HEK293 (cell line): ENCODE results near the gene NDRG3.

Experiments used
- CTCF ChIA-PET: fragments of 350-600 bp; formaldehyde crosslinking; extraction: SDS; loops from one replicate; lab custom pipeline; 2021; ENCODE audit warnings: antibody characterized with exemption; lab: Yijun Ruan, JAX
- POLR2A ChIA-PET: fragments of 300-600 bp; formaldehyde crosslinking; extraction: SDS; loops from one replicate; lab custom pipeline; 2020; ENCODE audit warnings: antibody characterized with exemption, inconsistent platforms; lab: Yijun Ruan, JAX
- H3K27ac ChIP-seq: fragments of 200-500 bp; sonication (Bioruptor generic); 2 replicates; pipeline ENCODE4 v1.5.1; 2014; ENCODE audit warnings: low read depth, low read length, control low read depth, inconsistent platforms; ENCODE audit errors: extremely low read depth
- H3K36me3 ChIP-seq, 2 experiments: fragments of 200-500 bp in 1 of 2; sonication (Bioruptor generic) in 1 of 2; 1 replicate in 1 of 2; 2 replicates in 1 of 2; pipeline ENCODE4 v1.5.1; 2014 to 2017; ENCODE audit warnings: inconsistent platforms in 2 of 2, low read length in 2 of 2; ENCODE audit not compliant: control insufficient read depth in 2 of 2, insufficient read depth in 1 of 2
- H3K4me1 ChIP-seq: fragments of 200-500 bp; sonication (Bioruptor generic); 2 replicates; pipeline ENCODE4 v1.5.1; 2014; ENCODE audit warnings: mild to moderate bottlenecking, low read length, inconsistent platforms; ENCODE audit not compliant: control insufficient read depth, insufficient read depth
- H3K4me3 ChIP-seq: 2 replicates; pipeline ENCODE4 v1.5.1; 2011; ENCODE audit warnings: low read depth, mild to moderate bottlenecking, control low read depth, low read length, moderate library complexity
- H3K9me3 ChIP-seq: fragments of 200-500 bp; sonication (Bioruptor generic); 2 replicates; pipeline ENCODE4 v1.5.1; 2014; ENCODE audit warnings: low read depth, low read length, inconsistent platforms; ENCODE audit not compliant: control insufficient read depth, insufficient read depth
- BCL11A ChIP-seq: fragments of 450-650 bp; formaldehyde crosslinking; IDR thresholded peaks from 2 replicates; pipeline ENCODE4 v1.5.1; 2016; ENCODE audit warnings: low read depth, missing biosample characterization, missing genetic modification characterization
- EGR2 ChIP-seq: fragments of 450-650 bp; formaldehyde crosslinking; IDR thresholded peaks from 2 replicates; pipeline ENCODE4 v1.5.1; 2016; ENCODE audit warnings: low read depth, missing biosample characterization, missing genetic modification characterization
- FEZF1 ChIP-seq: fragments of 450-650 bp; formaldehyde crosslinking; IDR thresholded peaks from 2 replicates; pipeline ENCODE4 v1.5.1; 2016; ENCODE audit warnings: missing biosample characterization, missing genetic modification characterization
- MYNN ChIP-seq: fragments of 450-650 bp; formaldehyde crosslinking; IDR thresholded peaks from 2 replicates; pipeline ENCODE4 v1.5.1; 2016; ENCODE audit warnings: missing biosample characterization, missing genetic modification characterization, borderline replicate concordance
- YY2 ChIP-seq: fragments of 450-650 bp; formaldehyde crosslinking; IDR thresholded peaks from 2 replicates; pipeline ENCODE4 v1.5.1; 2016; ENCODE audit warnings: missing biosample characterization, missing genetic modification characterization
- ZBTB8A ChIP-seq: fragments of 450-650 bp; formaldehyde crosslinking; IDR thresholded peaks from 2 replicates; pipeline ENCODE4 v1.5.1; 2016; ENCODE audit warnings: missing biosample characterization, missing genetic modification characterization
- ZFHX2 ChIP-seq: fragments of 450-650 bp; formaldehyde crosslinking; conservative IDR thresholded peaks from 2 replicates; pipeline ENCODE4 v1.5.1; 2016; ENCODE audit warnings: missing biosample characterization, missing genetic modification characterization
- ZNF138 ChIP-seq: fragments of 450-650 bp; formaldehyde crosslinking; IDR thresholded peaks from 2 replicates; pipeline ENCODE4 v1.5.1; 2016; ENCODE audit warnings: missing biosample characterization, missing genetic modification characterization, borderline replicate concordance
- ZNF157 ChIP-seq: fragments of 450-650 bp; formaldehyde crosslinking; IDR thresholded peaks from 2 replicates; pipeline ENCODE4 v1.5.1; 2016; ENCODE audit warnings: missing biosample characterization, missing genetic modification characterization
- ZNF221 ChIP-seq: fragments of 450-650 bp; formaldehyde crosslinking; IDR thresholded peaks from 2 replicates; pipeline ENCODE4 v1.5.1; 2017; ENCODE audit warnings: missing biosample characterization, missing genetic modification characterization, borderline replicate concordance
- ZNF23 ChIP-seq: fragments of 450-650 bp; formaldehyde crosslinking; IDR thresholded peaks from 2 replicates; pipeline ENCODE4 v1.5.1; 2016; ENCODE audit warnings: missing biosample characterization, missing genetic modification characterization, borderline replicate concordance
- ZNF335 ChIP-seq: fragments of 450-650 bp; formaldehyde crosslinking; conservative IDR thresholded peaks from 2 replicates; pipeline ENCODE4 v1.5.1; 2016; ENCODE audit warnings: missing biosample characterization, missing genetic modification characterization
- ZNF473 ChIP-seq: fragments of 450-650 bp; formaldehyde crosslinking; IDR thresholded peaks from 2 replicates; pipeline ENCODE4 v1.5.1; 2017; ENCODE audit warnings: missing biosample characterization, missing genetic modification characterization
- ZNF521 ChIP-seq: fragments of 450-650 bp; formaldehyde crosslinking; IDR thresholded peaks from 2 replicates; pipeline ENCODE4 v1.5.1; 2017; ENCODE audit warnings: missing biosample characterization, mild to moderate bottlenecking, missing genetic modification characterization
- ZNF529 ChIP-seq: fragments of 450-650 bp; formaldehyde crosslinking; IDR thresholded peaks from 2 replicates; pipeline ENCODE4 v1.5.1; 2017; ENCODE audit warnings: missing genetic modification characterization, missing biosample characterization; ENCODE audit not compliant: insufficient replicate concordance
- ZNF549 ChIP-seq: fragments of 450-650 bp; IDR thresholded peaks from 2 replicates; pipeline ENCODE4 v1.5.1; 2018; ENCODE audit warnings: missing biosample characterization, missing genetic modification characterization, mild to moderate bottlenecking, inconsistent platforms, moderate library complexity
- ZNF558 ChIP-seq: fragments of 450-650 bp; formaldehyde crosslinking; IDR thresholded peaks from 2 replicates; pipeline ENCODE4 v1.5.1; 2016; ENCODE audit warnings: missing biosample characterization, missing genetic modification characterization
- ZNF561 ChIP-seq: fragments of 450-650 bp; IDR thresholded peaks from 2 replicates; pipeline ENCODE4 v1.5.1; 2018; ENCODE audit warnings: missing biosample characterization, missing genetic modification characterization, borderline replicate concordance
- ZNF600 ChIP-seq: fragments of 450-650 bp; formaldehyde crosslinking; IDR thresholded peaks from 2 replicates; pipeline ENCODE4 v1.5.1; 2016; ENCODE audit warnings: missing biosample characterization, missing genetic modification characterization
- ZNF654 ChIP-seq: fragments of 450-650 bp; formaldehyde crosslinking; IDR thresholded peaks from 2 replicates; pipeline ENCODE4 v1.5.1; 2016; ENCODE audit warnings: low read depth, missing biosample characterization, missing genetic modification characterization
- ZNF792 ChIP-seq: fragments of 450-650 bp; formaldehyde crosslinking; IDR thresholded peaks from 2 replicates; pipeline ENCODE4 v1.5.1; 2016; ENCODE audit warnings: missing biosample characterization, missing genetic modification characterization
- TF ChIP-seq, protein P1 (sequence below): fragments of 450-650 bp; IDR thresholded peaks from 2 replicates; pipeline ENCODE4 v1.5.1; 2018; ENCODE audit warnings: missing biosample characterization, mild to moderate bottlenecking, missing genetic modification characterization
- TF ChIP-seq, protein P2 (sequence below): fragments of 450-650 bp; formaldehyde crosslinking; conservative IDR thresholded peaks from 2 replicates; pipeline ENCODE4 v1.5.1; 2016; ENCODE audit warnings: low read depth, missing biosample characterization, missing genetic modification characterization
- TF ChIP-seq, protein P3 (sequence below): fragments of 450-650 bp; formaldehyde crosslinking; IDR thresholded peaks from 2 replicates; pipeline ENCODE4 v1.5.1; 2016; ENCODE audit warnings: missing biosample characterization, missing genetic modification characterization, borderline replicate concordance

The NDRG3 gene

DNA sequence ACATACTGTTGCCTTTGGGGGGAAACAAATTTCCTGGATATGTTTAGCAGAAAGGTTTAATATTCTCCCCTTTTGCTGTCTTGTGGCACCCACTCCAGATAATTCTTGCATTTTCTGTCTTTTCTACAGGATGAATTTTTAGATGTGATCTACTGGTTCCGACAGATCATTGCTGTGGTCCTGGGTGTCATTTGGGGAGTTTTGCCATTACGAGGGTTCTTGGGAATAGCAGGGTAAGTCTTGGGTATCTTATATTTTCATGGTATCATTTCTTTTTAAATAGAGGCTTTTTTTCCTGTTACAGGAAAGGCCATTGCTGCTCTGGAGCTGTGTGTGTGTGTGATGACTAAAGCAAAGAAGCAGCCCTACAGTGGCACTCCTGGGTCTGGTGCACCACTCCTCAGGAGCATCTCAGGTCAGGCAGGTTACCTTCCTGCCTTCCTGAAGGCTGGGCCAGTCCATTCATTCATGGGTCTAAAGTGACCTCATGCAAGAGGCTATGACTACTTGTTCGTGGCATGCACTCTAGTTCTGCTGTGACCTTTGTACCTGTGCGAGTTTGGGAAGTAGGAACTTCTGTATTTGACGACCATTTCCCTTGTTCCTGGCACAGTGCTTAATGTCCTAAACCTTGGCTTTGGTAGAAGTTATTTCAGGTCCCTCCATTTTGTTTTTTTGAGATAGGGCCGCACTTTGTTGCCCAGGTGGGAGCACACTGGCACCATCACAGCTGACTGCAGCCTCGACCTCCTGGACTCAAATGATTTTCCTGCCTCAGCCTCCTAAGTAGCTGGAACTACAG is 138.1 kb downstream of the NDRG3 start:
- ChIA-PET CTCF (interaction anchor here (1.0 kb wide), 1 partner anchor 101 kb away, joined by 3 read pairs; no protein-coding TSS in a partner anchor), POLR2A (interaction anchor here (0.7 kb wide), 2 partner anchors 55 to 59 kb away, joined by 4 to 6 read pairs; no protein-coding TSS in a partner anchor)
- Histone ChIP-seq H3K36me3 (peaks cover 31 to 55% of the 10 kb centered on the region in 2 experiments; a peak in 2 of 3 replicates), H3K27ac (no peak overlapping the region), H3K9me3 (no peaks in the 10 kb centered on the region), H3K4me1 (no peaks in the 10 kb centered on the region), H3K4me3 (no peak overlapping the region)
- no peak for TF ChIP-seq MYNN (tag by site-specific recombination)
- TF ChIP-seq, protein P1, sequence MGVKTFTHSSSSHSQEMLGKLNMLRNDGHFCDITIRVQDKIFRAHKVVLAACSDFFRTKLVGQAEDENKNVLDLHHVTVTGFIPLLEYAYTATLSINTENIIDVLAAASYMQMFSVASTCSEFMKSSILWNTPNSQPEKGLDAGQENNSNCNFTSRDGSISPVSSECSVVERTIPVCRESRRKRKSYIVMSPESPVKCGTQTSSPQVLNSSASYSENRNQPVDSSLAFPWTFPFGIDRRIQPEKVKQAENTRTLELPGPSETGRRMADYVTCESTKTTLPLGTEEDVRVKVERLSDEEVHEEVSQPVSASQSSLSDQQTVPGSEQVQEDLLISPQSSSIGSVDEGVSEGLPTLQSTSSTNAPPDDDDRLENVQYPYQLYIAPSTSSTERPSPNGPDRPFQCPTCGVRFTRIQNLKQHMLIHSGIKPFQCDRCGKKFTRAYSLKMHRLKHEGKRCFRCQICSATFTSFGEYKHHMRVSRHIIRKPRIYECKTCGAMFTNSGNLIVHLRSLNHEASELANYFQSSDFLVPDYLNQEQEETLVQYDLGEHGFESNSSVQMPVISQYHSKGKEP (tag by site-specific recombination): no peak
- TF ChIP-seq ZBTB8A (tag by site-specific recombination): no peak
- no peak for TF ChIP-seq ZNF521 (tag by site-specific recombination)
- TF ChIP-seq, all 188 proteins: peak for 0

DNA sequence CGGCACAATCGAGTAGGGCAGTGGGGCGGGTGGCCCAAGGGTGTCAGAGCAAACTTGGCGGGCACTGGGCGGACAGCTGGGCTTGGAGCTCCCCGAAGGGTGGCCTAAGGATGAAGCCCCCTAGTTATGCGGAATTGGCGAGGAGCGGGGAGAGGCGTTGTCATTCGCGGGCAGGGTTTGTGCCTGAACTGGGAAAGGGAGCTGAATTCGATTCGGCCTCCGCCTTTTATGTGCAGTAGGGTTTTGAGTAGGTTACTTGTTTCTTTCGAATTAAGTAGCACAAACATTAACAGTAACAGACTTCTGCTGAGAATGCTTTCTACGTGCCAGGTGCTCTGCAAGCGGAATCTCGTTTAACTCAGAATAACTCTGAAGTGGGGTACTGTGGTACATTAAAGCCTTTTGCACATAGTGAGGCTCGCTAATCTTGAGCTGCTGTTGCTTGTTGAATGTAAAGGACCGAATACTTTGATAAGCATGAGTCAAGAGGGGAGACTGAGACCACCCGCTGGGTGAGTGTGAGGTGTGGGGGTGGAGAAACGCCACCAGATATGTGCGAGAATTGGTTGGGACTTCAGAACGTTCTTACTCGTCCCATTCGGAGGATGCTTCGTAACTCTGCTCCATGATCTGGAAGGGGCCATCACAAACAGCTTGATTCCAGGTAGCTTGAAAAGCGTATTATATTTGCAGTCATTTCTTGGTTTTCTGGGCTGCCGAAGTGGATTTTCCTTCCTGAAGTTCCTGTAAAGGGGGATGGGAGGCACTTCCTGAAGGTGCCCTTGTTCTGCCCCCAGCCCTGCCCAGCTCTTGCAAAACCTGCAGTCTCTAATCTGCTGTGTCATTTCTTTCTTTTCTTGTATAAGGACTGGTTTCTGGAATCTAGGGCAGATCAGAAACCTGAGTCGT is 139.5 kb downstream of the NDRG3 start:
- H3K36me3 ChIP-seq: peaks cover 29 to 41% of the 10 kb centered on the region in 2 experiments; a peak in 2 of 3 replicates
- no peaks in the 10 kb centered on the region for H3K4me1 ChIP-seq
- H3K27ac ChIP-seq: peak overlapping the region; percentile 85
- peak overlapping the region; percentile 93 for H3K4me3 ChIP-seq
- H3K9me3 ChIP-seq: no peaks in the 10 kb centered on the region
- ChIA-PET POLR2A (interaction anchor here (0.7 to 4.8 kb wide), 12 partner anchors 9 to 250 kb away, joined by 3 to 26 read pairs (median 5); partner anchors contain the start of genes DSN1 and TGIF2), CTCF (interaction anchor here (0.6 to 3.3 kb wide), 20 partner anchors 8 to 314 kb away, joined by 3 to 18 read pairs (median 4); partner anchors contain the start of gene DSN1)
- no peak for TF ChIP-seq ZNF549 (tag by site-specific recombination)
- TF ChIP-seq ZNF529 (tag by site-specific recombination): no peak
- no peak for TF ChIP-seq ZNF561 (tag by site-specific recombination)
- TF ChIP-seq ZNF473 (tag by site-specific recombination): no peak
- TF ChIP-seq ZNF138 (tag by site-specific recombination): no peak
- no peak for TF ChIP-seq ZNF654 (tag by site-specific recombination)
- peak; percentile 88 for TF ChIP-seq ZNF600 (tag by site-specific recombination)
- peak; percentile 46; the same call in 1 of the 2 replicates for TF ChIP-seq EGR2 (tag by site-specific recombination)
- TF ChIP-seq ZNF335: peak; percentile 60
- TF ChIP-seq ZNF558 (tag by site-specific recombination): no peak
- TF ChIP-seq, protein P2, sequence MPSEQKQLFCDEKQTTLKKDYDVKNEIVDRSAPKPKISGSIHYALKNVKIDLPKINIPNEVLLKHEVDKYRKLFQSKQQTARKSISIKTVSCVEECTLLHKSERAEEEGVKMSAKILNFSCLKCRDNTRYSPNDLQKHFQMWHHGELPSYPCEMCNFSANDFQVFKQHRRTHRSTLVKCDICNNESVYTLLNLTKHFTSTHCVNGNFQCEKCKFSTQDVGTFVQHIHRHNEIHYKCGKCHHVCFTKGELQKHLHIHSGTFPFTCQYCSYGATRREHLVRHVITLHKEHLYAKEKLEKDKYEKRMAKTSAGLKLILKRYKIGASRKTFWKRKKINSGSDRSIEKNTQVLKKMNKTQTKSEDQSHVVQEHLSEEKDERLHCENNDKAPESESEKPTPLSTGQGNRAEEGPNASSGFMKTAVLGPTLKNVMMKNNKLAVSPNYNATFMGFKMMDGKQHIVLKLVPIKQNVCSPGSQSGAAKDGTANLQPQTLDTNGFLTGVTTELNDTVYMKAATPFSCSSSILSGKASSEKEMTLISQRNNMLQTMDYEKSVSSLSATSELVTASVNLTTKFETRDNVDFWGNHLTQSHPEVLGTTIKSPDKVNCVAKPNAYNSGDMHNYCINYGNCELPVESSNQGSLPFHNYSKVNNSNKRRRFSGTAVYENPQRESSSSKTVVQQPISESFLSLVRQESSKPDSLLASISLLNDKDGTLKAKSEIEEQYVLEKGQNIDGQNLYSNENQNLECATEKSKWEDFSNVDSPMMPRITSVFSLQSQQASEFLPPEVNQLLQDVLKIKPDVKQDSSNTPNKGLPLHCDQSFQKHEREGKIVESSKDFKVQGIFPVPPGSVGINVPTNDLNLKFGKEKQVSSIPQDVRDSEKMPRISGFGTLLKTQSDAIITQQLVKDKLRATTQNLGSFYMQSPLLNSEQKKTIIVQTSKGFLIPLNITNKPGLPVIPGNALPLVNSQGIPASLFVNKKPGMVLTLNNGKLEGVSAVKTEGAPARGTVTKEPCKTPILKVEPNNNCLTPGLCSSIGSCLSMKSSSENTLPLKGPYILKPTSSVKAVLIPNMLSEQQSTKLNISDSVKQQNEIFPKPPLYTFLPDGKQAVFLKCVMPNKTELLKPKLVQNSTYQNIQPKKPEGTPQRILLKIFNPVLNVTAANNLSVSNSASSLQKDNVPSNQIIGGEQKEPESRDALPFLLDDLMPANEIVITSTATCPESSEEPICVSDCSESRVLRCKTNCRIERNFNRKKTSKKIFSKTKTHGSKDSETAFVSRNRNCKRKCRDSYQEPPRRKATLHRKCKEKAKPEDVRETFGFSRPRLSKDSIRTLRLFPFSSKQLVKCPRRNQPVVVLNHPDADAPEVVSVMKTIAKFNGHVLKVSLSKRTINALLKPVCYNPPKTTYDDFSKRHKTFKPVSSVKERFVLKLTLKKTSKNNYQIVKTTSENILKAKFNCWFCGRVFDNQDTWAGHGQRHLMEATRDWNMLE (tag by site-specific recombination): no peak
- TF ChIP-seq ZNF792 (tag by site-specific recombination): no peak
- no peak for TF ChIP-seq FEZF1 (tag by site-specific recombination)
- no peak for TF ChIP-seq ZNF23 (tag by site-specific recombination)
- peak; percentile 33; the same call in 1 of the 2 replicates for TF ChIP-seq ZFHX2 (tag by site-specific recombination)
- TF ChIP-seq ZNF221: no peak
- no peak for TF ChIP-seq BCL11A (tag by site-specific recombination)
- TF ChIP-seq ZNF157 (tag by site-specific recombination): no peak
- TF ChIP-seq, protein P3, sequence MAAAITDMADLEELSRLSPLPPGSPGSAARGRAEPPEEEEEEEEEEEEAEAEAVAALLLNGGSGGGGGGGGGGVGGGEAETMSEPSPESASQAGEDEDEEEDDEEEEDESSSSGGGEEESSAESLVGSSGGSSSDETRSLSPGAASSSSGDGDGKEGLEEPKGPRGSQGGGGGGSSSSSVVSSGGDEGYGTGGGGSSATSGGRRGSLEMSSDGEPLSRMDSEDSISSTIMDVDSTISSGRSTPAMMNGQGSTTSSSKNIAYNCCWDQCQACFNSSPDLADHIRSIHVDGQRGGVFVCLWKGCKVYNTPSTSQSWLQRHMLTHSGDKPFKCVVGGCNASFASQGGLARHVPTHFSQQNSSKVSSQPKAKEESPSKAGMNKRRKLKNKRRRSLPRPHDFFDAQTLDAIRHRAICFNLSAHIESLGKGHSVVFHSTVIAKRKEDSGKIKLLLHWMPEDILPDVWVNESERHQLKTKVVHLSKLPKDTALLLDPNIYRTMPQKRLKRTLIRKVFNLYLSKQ (tag by site-specific recombination): no peak
- TF ChIP-seq YY2 (tag by site-specific recombination): no peak
